HCT116 (cell line): ENCODE data around the gene HOXD9. TPM values are rescaled to one million over a fixed set of nuclear protein-coding genes. Genes with fewer than 3 reads are reported as not detected.
A peak's percentile ranks its signal among the peaks of the same experiment; 100 is the strongest.

Experiments used
- ATAC-seq: fragments of 200-7000 bp; cut with Tn5 transposase; 2 replicates; pipeline ENCODE4 v1.9.1; 2020; ENCODE audit warnings: mild to moderate bottlenecking, moderate library complexity
- BruUV-seq: library from RNA; stranded (reverse); fragments of 400-500 nt; replicated peaks from 2 replicates; lab custom pipeline; 2021; lab: Mats Ljungman, UMichigan
- CTCF ChIA-PET: fragments of 300-600 bp; sonication (Branson Sonifier 250); formaldehyde crosslinking; loops from one replicate; lab custom pipeline; 2021; ENCODE audit warnings: antibody characterized with exemption; lab: Charles Lee
- POLR2A ChIA-PET: fragments of 300-600, 350-600 bp; sonication (Branson Sonifier 250); formaldehyde crosslinking; loops from one replicate; lab custom pipeline; 2021; ENCODE audit warnings: antibody characterized with exemption; lab: Charles Lee
- RAD21 ChIA-PET, 2 experiments: fragments of 300-600 bp; sonication (Branson Sonifier 250); formaldehyde crosslinking; loops; one replicate each; lab custom pipeline; 2023; ENCODE audit warnings: low total read pairs in 2 of 2; ENCODE audit not compliant: uncharacterized antibody in 2 of 2, unreplicated experiment in 2 of 2, low non-redundant PET in 1 of 2; lab: Charles Lee
- DNase-seq: peaks from one replicate; pipeline ENCODE4 v3.0.0-alpha.2; 2010; ENCODE audit warnings: low read depth, low spot score
- H2AFZ ChIP-seq: fragments of 200-600 bp; shearing (Covaris generic), sonication (generic); 2 replicates; pipeline ENCODE4 v1.6.1; 2017; ENCODE audit warnings: low read depth, mixed run types, mixed read lengths, antibody characterized with exemption, low read length; ENCODE audit not compliant: poor library complexity, severe bottlenecking
- H3K27ac ChIP-seq: 2 replicates; pipeline ENCODE4 v1.5.1; 2012; ENCODE audit warnings: low read depth, low read length
- H3K27me3 ChIP-seq: fragments of 200-600 bp; sonication (generic); 2 replicates; pipeline ENCODE4 v1.6.1; 2016; ENCODE audit warnings: mixed run types, low read length, mixed read lengths; ENCODE audit not compliant: insufficient read depth
- H3K36me3 ChIP-seq, 2 experiments: fragments of 200-500 bp in 1 of 2; fragments of 200-600 bp in 1 of 2; sonication (Bioruptor generic) in 1 of 2; sonication (generic) in 1 of 2; 2 replicates each; pipeline versions ENCODE4 v1.5.1 to v1.6.1; 2014 to 2016; ENCODE audit warnings: low read length in 2 of 2, inconsistent platforms in 1 of 2, mixed read lengths in 1 of 2, mixed run types in 1 of 2; ENCODE audit not compliant: insufficient read depth in 2 of 2, control insufficient read depth in 1 of 2
- H3K4me1 ChIP-seq, 2 experiments: fragments of 200-600 bp in 1 of 2; sonication (generic) in 1 of 2; 2 replicates each; pipeline versions ENCODE4 v1.5.1 to v1.6.1; 2012 to 2017; ENCODE audit warnings: low read length in 2 of 2, inconsistent platforms in 1 of 2, mild to moderate bottlenecking in 1 of 2, mixed read lengths in 1 of 2, mixed run types in 1 of 2, moderate library complexity in 1 of 2; ENCODE audit not compliant: insufficient read depth in 2 of 2, control insufficient read depth in 1 of 2
- H3K4me2 ChIP-seq: fragments of 200-600 bp; sonication (generic); 2 replicates; pipeline ENCODE4 v1.6.1; 2017; ENCODE audit warnings: mixed run types, low read length, mixed read lengths
- H3K4me3 ChIP-seq, 2 experiments: fragments of 200-600 bp in 1 of 2; sonication (generic) in 1 of 2; replicated peaks in 1 of 2; 2 replicates each; pipeline ENCODE4 v1.5.1; 2011 to 2016; ENCODE audit warnings: low read length in 2 of 2, control low read depth in 1 of 2, low read depth in 1 of 2, mild to moderate bottlenecking in 1 of 2, mixed read lengths in 1 of 2, mixed run types in 1 of 2
- H3K79me2 ChIP-seq: fragments of 200-600 bp; sonication (generic); 2 replicates; pipeline ENCODE4 v1.6.1; 2017; ENCODE audit warnings: mild to moderate bottlenecking, mixed run types, low read length, moderate library complexity, mixed read lengths; ENCODE audit not compliant: insufficient read depth
- H3K9ac ChIP-seq: fragments of 200-600 bp; sonication (generic); 2 replicates; pipeline ENCODE4 v1.6.1; 2016; ENCODE audit warnings: low read length, mixed read lengths
- H3K9me2 ChIP-seq: fragments of 200-600 bp; sonication (generic), shearing (Covaris generic); 2 replicates; pipeline ENCODE4 v1.6.1; 2017; ENCODE audit warnings: mixed run types, mild to moderate bottlenecking, moderate library complexity; ENCODE audit not compliant: insufficient read depth
- H3K9me3 ChIP-seq, 2 experiments: fragments of 200-500 bp in 1 of 2; fragments of 200-600 bp in 1 of 2; sonication (Bioruptor generic) in 1 of 2; sonication (generic) in 1 of 2; 2 replicates each; pipeline ENCODE4 v1.6.1; 2014 to 2017; ENCODE audit warnings: low read length in 2 of 2, mixed read lengths in 2 of 2, inconsistent platforms in 1 of 2, low read depth in 1 of 2, mild to moderate bottlenecking in 1 of 2, mixed run types in 1 of 2, moderate library complexity in 1 of 2; ENCODE audit not compliant: control insufficient read depth in 1 of 2, insufficient read depth in 1 of 2
- H4K20me1 ChIP-seq: fragments of 200-600 bp; sonication (generic), shearing (Covaris generic); 2 replicates; pipeline ENCODE4 v1.6.1; 2017; ENCODE audit warnings: mixed run types, mild to moderate bottlenecking, moderate library complexity; ENCODE audit not compliant: insufficient read depth
- CBX3 ChIP-seq: IDR thresholded peaks from 2 replicates; pipeline ENCODE4 v1.6.1; 2012; ENCODE audit warnings: low read depth
- EZH2phosphoT487 ChIP-seq: fragments of 200-600 bp; IDR thresholded peaks from 2 replicates; pipeline ENCODE4 v1.6.1; 2018; ENCODE audit warnings: antibody characterized with exemption, borderline replicate concordance
- JUND ChIP-seq: IDR thresholded peaks from 2 replicates; pipeline ENCODE4 v1.6.1; 2012
- MAX ChIP-seq: IDR thresholded peaks from 2 replicates; pipeline ENCODE4 v1.6.1; 2012
- RAD21 ChIP-seq: IDR thresholded peaks from 2 replicates; pipeline ENCODE4 v1.6.1; 2012; ENCODE audit warnings: low read depth, mild to moderate bottlenecking
- YY1 ChIP-seq: IDR thresholded peaks from 2 replicates; pipeline ENCODE4 v1.6.1; 2011; ENCODE audit warnings: low read length, low read depth, moderate library complexity, mild to moderate bottlenecking; ENCODE audit not compliant: insufficient replicate concordance; ENCODE audit errors: extremely low read depth
- intact Hi-C: fragments of 100-400 bp; cut with micrococcal nuclease; formaldehyde crosslinking; loops from 2 replicates; pipeline ENCODE4 v1.10.0; 2022
- total RNA-seq: library from RNA; stranded (reverse); gene quantifications from one replicate; pipeline ENCODE4 v1.2.1, GENCODE V29; 2021; ENCODE audit not compliant: unreplicated experiment
- TF ChIP-seq, protein P1 (sequence below), 3 experiments: fragments of 200-600 bp in 1 of 3; sonication (generic) in 1 of 3; IDR thresholded peaks in 2 of 3; conservative IDR thresholded peaks in 1 of 3; 2 replicates each; pipeline ENCODE4 v1.5.1; 2012 to 2017; ENCODE audit warnings: low read depth in 2 of 3, low read length in 2 of 3, antibody characterized with exemption in 1 of 3, borderline replicate concordance in 1 of 3, control low read depth in 1 of 3, mild to moderate bottlenecking in 1 of 3, mixed read lengths in 1 of 3, mixed run types in 1 of 3, moderate library complexity in 1 of 3; ENCODE audit not compliant: insufficient read depth in 1 of 3

The HOXD9 gene
- total RNA-seq, 1 experiment from 2014 or later = not detected

DNA sequence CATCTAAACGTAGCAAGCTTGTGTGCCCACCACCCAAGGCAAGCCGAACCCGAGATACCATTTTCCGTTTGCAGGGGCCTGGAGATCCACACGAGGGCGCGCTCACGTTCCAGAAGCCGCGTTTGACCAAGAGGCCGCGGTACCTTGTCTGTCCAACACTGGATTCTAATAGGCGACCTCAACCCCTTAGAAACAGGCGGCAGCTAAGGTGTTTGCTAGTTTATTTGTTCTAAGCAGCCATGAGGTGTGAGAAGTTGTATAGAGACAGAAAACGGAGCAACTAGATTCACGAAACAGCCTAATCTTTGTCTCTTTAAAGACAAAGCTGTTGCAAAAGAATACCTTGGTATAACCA is 11.2 kb upstream of the HOXD9 start:
- Histone ChIP-seq H3K4me2 (peak overlapping the region; percentile 37), H3K4me3 (no peak overlapping the region), H3K9me2 (no peaks in the 10 kb centered on the region), H2AFZ (peak overlapping the region; percentile 88), H3K27me3 (no peaks in the 10 kb centered on the region), H3K9ac (no peak overlapping the region), H3K4me1 (peaks cover 0 to 17% of the 10 kb centered on the region in 2 experiments; a peak in 1 of 4 replicates), H3K9me3 (no peaks in the 10 kb centered on the region), H3K79me2 (no peaks in the 10 kb centered on the region), H3K27ac (no peak overlapping the region), H3K36me3 (no peaks in the 10 kb centered on the region), H4K20me1 (no peaks in the 10 kb centered on the region)
- ChIA-PET CTCF (interaction anchor here (0.6 to 2.2 kb wide), 9 partner anchors 9 to 543 kb away, joined by 3 to 11 read pairs (median 7); no protein-coding TSS in a partner anchor), RAD21 (no interaction called here), POLR2A (no interaction called here)
- no peak for DNase-seq
- TF ChIP-seq, protein P1, sequence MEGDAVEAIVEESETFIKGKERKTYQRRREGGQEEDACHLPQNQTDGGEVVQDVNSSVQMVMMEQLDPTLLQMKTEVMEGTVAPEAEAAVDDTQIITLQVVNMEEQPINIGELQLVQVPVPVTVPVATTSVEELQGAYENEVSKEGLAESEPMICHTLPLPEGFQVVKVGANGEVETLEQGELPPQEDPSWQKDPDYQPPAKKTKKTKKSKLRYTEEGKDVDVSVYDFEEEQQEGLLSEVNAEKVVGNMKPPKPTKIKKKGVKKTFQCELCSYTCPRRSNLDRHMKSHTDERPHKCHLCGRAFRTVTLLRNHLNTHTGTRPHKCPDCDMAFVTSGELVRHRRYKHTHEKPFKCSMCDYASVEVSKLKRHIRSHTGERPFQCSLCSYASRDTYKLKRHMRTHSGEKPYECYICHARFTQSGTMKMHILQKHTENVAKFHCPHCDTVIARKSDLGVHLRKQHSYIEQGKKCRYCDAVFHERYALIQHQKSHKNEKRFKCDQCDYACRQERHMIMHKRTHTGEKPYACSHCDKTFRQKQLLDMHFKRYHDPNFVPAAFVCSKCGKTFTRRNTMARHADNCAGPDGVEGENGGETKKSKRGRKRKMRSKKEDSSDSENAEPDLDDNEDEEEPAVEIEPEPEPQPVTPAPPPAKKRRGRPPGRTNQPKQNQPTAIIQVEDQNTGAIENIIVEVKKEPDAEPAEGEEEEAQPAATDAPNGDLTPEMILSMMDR (IDR thresholded peaks at IDR 0.05 in 2 of 3, conservative IDR thresholded peaks at IDR 0.05 in 1 of 3; ENCODE audit: borderline replicate concordance in 1 of 3, insufficient read depth in 1 of 3, low read depth in 2 of 3, low read length in 2 of 3) = peak; percentile 73 to 88 (median 86)
- peak; percentile 55 for TF ChIP-seq YY1
- TF ChIP-seq MAX = 0 out of 2 replicates have a peak, but pooled peaks have one; percentile 25
- TF ChIP-seq CBX3 = no peak
- peak; percentile 60 for TF ChIP-seq RAD21
- TF ChIP-seq JUND = no peak
- intact Hi-C loops = no loop called here
- peak; percentile 82 for ATAC-seq
- no TSS peak for BruUV-seq

- H3K27me3 ChIP-seq = no peaks in the 10 kb centered on the region
Measured at GRCh38 chr2:176111846-176112374, 10.6 kb upstream of the HOXD9 start.

More at GRCh38 chr2:176111846-176112374, 10.6 kb upstream of the HOXD9 start:
- no peak overlapping the region for H3K4me3 ChIP-seq
- H4K20me1 ChIP-seq = no peaks in the 10 kb centered on the region
- intact Hi-C loops = no loop called here
- H3K27ac ChIP-seq = no peak overlapping the region
- H3K9ac ChIP-seq = no peak overlapping the region
- ChIA-PET RAD21 (no interaction called here), CTCF (interaction anchor here (0.6 to 2.2 kb wide), 7 partner anchors 9 to 542 kb away, joined by 3 to 11 read pairs (median 7); no protein-coding TSS in a partner anchor), POLR2A (no interaction called here)
- no peak for DNase-seq
- H3K79me2 ChIP-seq = no peaks in the 10 kb centered on the region
- no peaks in the 10 kb centered on the region for H3K9me3 ChIP-seq
- no peaks in the 10 kb centered on the region for H3K9me2 ChIP-seq
- TF ChIP-seq EZH2phosphoT487 (no peak), YY1 (no peak)
- no peaks in the 10 kb centered on the region for H3K36me3 ChIP-seq
- peaks cover 0 to 11% of the 10 kb centered on the region in 2 experiments; a peak in 1 of 4 replicates for H3K4me1 ChIP-seq
- no TSS peak for BruUV-seq
- H2AFZ ChIP-seq = peak overlapping the region; percentile 88
- ATAC-seq = no peak
- no peak overlapping the region for H3K4me2 ChIP-seq
